ENCODE measurements around the gene SLC25A13.

GRCh38 chr7:96349572-96349971, 27.7 kb upstream of the SLC25A13 start:
- TF ChIP-seq PATZ1 (CRISPR knock-in tag; IDR thresholded peaks at IDR 0.05; ENCODE audit: borderline replicate concordance) (no peak), ZFP3 (CRISPR knock-in tag; IDR thresholded peaks at IDR 0.05) (no peak), ZC3H10 (CRISPR knock-in tag; IDR thresholded peaks at IDR 0.05) (no peak), CSRNP3 (CRISPR knock-in tag; IDR thresholded peaks at IDR 0.05) (no peak), ZNF565 (CRISPR knock-in tag; conservative IDR thresholded peaks at IDR 0.05; ENCODE audit: low read depth) (no peak), CREB5 (CRISPR knock-in tag; IDR thresholded peaks at IDR 0.05; ENCODE audit: low read depth) (no peak), ZNF8 (CRISPR knock-in tag; IDR thresholded peaks at IDR 0.05) (no peak), SNAI2 (CRISPR knock-in tag; IDR thresholded peaks at IDR 0.05) (no peak), CSDC2 (CRISPR knock-in tag; IDR thresholded peaks at IDR 0.05) (no peak), POU6F1 (CRISPR knock-in tag; IDR thresholded peaks at IDR 0.05; ENCODE audit: borderline replicate concordance, low read depth) (no peak), GLIS3 (CRISPR knock-in tag; IDR thresholded peaks at IDR 0.05) (no peak), ZFP30 (CRISPR knock-in tag; IDR thresholded peaks at IDR 0.05) (no peak), ISL1 (CRISPR knock-in tag; IDR thresholded peaks at IDR 0.05) (no peak)

All from SK-N-SH treated with all-trans-retinoic acid at 6 μM for 48 hours (cell line).